ENCODE data around the gene DEGS2.

DNA sequence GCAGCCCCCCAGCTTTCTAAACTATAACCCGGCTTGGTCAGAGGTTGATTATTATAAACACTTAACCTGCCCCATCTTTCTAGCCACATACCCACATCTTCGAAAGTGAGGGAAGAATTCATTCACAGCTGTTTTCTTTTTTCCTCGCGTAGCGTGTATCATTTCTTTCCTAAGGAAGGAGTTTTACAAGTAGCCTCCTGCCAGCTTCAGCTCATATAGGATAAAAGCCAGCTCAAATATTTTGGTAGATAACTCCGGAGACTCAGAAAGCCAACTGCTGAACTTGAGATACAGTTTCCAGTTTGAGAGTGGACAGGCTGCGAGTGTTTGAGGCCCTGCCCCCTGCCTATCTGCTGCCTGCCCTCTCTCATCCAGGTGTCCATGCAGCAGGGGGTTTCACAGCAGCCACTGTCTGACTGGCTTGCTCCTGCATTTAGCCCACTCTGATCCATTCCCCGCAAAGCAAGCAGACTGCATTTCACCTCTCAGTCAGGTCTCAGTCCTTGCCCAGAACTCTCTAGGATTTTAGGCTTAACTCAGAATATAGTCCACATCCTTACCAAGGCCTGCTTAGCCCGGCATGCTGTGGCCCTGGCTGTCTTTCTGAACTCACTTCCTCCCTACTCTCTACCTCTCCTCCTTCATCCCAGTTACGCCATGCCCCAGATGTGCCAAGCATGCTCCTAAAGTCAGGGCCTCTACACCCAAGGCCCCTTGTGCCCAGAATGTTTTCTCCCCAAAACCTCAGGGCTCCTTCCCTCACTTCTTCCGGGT is 47.3 kb downstream of the DEGS2 start:
- TF ChIP-seq, protein P1, sequence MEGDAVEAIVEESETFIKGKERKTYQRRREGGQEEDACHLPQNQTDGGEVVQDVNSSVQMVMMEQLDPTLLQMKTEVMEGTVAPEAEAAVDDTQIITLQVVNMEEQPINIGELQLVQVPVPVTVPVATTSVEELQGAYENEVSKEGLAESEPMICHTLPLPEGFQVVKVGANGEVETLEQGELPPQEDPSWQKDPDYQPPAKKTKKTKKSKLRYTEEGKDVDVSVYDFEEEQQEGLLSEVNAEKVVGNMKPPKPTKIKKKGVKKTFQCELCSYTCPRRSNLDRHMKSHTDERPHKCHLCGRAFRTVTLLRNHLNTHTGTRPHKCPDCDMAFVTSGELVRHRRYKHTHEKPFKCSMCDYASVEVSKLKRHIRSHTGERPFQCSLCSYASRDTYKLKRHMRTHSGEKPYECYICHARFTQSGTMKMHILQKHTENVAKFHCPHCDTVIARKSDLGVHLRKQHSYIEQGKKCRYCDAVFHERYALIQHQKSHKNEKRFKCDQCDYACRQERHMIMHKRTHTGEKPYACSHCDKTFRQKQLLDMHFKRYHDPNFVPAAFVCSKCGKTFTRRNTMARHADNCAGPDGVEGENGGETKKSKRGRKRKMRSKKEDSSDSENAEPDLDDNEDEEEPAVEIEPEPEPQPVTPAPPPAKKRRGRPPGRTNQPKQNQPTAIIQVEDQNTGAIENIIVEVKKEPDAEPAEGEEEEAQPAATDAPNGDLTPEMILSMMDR (IDR thresholded peaks at IDR 0.05), result no peak
- TF ChIP-seq POLR2A (IDR thresholded peaks at IDR 0.05), result no peak

Data from testis (tissue), 2 donors.